Spleen (tissue), 7 donors: ENCODE data around the gene TPK1.

Experiments used
- POLR2A ChIP-seq, 3 donors: fragments of 450-650 bp; IDR thresholded peaks; one replicate each; pipeline ENCODE4 v1.5.1; 2017; ENCODE audit warnings: antibody characterized with exemption in 3 of 3, mild to moderate bottlenecking in 1 of 3
- POLR2AphosphoS5 ChIP-seq, 3 donors: sonication (generic); formaldehyde crosslinking; IDR thresholded peaks; one replicate each; pipeline ENCODE4 v1.5.1; 2017; ENCODE audit warnings: antibody characterized with exemption in 3 of 3
- TF ChIP-seq, protein P1 (sequence below), 11 experiments: fragments of 200-600 bp in 7 of 11; fragments of 450-650 bp in 4 of 11; sonication (generic) in 4 of 11; IDR thresholded peaks in 8 of 11; conservative IDR thresholded peaks in 3 of 11; 1 replicate in 7 of 11; 2 replicates in 4 of 11; pipeline versions ENCODE4 v1.4.0 to v1.8.0; 2016 to 2021; ENCODE audit warnings: antibody characterized with exemption in 11 of 11, inconsistent platforms in 4 of 11, mild to moderate bottlenecking in 1 of 11
- donor health status: DM: no; HTN: no; CAD: no; lungs with moderate emphysema.
- donor health status: DM: no; HTN: no; CAD: no.
- donor health status: DM: no; HTN: no; CAD: no.

DNA sequence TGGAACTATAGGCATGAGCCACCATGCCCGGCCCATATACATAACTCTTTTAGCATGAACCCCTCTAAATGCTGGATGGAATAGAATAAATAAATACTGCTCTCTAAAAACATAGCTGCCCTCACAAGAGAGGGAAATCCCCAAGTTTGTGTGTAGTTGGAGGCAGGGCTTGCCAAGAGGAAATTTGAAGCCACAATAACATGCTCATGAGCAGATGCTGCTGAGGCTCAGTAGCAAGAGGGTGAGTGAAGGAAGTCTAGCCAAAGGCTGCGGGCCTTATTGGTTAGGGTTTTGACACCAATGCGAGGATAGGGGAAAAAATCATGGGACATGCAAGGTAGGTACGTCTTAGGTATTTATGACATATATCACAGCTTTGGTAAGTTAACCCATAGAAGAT lies 17.3 kb downstream of the TPK1 start:
- TF ChIP-seq, protein P1, sequence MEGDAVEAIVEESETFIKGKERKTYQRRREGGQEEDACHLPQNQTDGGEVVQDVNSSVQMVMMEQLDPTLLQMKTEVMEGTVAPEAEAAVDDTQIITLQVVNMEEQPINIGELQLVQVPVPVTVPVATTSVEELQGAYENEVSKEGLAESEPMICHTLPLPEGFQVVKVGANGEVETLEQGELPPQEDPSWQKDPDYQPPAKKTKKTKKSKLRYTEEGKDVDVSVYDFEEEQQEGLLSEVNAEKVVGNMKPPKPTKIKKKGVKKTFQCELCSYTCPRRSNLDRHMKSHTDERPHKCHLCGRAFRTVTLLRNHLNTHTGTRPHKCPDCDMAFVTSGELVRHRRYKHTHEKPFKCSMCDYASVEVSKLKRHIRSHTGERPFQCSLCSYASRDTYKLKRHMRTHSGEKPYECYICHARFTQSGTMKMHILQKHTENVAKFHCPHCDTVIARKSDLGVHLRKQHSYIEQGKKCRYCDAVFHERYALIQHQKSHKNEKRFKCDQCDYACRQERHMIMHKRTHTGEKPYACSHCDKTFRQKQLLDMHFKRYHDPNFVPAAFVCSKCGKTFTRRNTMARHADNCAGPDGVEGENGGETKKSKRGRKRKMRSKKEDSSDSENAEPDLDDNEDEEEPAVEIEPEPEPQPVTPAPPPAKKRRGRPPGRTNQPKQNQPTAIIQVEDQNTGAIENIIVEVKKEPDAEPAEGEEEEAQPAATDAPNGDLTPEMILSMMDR (IDR thresholded peaks at IDR 0.05 in 8 of 11, conservative IDR thresholded peaks at IDR 0.05 in 3 of 11), result no peak
- TF ChIP-seq POLR2AphosphoS5 (IDR thresholded peaks at IDR 0.05), result peak in 1 of 3 donors; percentile 87
- TF ChIP-seq POLR2A (IDR thresholded peaks at IDR 0.05), result no peak
